GM12801 (cell line): ENCODE results near the gene RARRES1.

Experiments
- TF ChIP-seq, protein P1 (sequence below): IDR thresholded peaks from one replicate; pipeline ENCODE4 v1.5.1; 2011; ENCODE audit warnings: control low read depth; ENCODE audit not compliant: insufficient read length; ENCODE audit errors: extremely low read depth

Gene RARRES1

DNA sequence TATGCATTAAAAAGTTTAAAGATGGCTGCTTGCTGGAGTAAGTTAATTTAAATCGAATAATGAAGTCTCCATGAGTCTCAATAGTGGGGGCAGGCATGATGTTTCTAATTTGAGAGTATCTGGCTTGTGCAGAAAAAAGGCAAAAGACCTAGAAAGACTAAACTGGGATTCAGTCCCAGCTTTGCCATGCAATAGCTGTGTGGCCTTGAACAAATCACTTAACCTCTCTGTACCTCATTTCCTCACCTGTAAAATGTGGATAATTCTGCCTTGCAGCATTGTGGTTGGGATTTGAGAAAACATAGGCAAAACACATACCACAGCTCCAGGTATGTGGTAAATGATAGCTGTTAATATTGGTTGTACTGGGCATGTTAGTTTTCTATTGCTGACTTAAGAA lies 68.4 kb downstream of the RARRES1 start:
- TF ChIP-seq, protein P1, sequence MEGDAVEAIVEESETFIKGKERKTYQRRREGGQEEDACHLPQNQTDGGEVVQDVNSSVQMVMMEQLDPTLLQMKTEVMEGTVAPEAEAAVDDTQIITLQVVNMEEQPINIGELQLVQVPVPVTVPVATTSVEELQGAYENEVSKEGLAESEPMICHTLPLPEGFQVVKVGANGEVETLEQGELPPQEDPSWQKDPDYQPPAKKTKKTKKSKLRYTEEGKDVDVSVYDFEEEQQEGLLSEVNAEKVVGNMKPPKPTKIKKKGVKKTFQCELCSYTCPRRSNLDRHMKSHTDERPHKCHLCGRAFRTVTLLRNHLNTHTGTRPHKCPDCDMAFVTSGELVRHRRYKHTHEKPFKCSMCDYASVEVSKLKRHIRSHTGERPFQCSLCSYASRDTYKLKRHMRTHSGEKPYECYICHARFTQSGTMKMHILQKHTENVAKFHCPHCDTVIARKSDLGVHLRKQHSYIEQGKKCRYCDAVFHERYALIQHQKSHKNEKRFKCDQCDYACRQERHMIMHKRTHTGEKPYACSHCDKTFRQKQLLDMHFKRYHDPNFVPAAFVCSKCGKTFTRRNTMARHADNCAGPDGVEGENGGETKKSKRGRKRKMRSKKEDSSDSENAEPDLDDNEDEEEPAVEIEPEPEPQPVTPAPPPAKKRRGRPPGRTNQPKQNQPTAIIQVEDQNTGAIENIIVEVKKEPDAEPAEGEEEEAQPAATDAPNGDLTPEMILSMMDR: no peak

DNA sequence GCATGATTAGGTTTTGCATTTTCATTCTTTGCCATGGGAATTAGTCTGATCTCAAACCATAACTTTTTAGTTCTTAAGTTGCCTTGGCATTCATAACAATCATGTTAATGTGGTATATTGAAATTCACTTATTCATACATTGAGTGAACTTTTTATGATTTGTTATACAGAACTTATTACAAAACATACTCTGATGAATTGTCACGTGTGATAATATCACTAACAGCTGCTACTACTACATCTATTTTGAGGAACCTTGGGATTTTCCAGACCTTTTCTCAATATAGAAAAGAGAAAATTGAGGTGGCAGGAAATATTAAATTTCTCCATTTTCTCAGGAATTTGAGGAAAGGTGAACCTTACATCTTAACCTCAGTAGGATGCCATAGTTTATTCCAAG lies 69.0 kb downstream of the RARRES1 start:
- TF ChIP-seq, protein P1: no peak

DNA sequence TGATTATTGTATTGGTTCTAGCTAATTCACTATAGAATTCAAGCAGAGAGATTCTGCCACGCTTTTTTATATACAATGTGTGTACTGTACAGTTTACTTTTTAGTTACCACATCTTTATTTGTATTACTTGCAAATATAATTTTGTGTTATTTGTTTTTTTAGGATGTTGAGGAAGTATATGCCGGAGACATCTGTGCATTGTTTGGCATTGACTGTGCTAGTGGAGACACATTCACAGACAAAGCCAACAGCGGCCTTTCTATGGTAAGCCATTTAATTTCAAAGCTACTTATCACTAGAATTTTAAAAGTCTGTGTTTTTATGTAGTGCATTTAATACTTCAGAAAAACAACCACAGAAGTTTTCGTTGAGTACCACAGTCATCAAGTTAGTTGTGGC lies 71.5 kb downstream of the RARRES1 start:
- TF ChIP-seq, protein P1: no peak

DNA sequence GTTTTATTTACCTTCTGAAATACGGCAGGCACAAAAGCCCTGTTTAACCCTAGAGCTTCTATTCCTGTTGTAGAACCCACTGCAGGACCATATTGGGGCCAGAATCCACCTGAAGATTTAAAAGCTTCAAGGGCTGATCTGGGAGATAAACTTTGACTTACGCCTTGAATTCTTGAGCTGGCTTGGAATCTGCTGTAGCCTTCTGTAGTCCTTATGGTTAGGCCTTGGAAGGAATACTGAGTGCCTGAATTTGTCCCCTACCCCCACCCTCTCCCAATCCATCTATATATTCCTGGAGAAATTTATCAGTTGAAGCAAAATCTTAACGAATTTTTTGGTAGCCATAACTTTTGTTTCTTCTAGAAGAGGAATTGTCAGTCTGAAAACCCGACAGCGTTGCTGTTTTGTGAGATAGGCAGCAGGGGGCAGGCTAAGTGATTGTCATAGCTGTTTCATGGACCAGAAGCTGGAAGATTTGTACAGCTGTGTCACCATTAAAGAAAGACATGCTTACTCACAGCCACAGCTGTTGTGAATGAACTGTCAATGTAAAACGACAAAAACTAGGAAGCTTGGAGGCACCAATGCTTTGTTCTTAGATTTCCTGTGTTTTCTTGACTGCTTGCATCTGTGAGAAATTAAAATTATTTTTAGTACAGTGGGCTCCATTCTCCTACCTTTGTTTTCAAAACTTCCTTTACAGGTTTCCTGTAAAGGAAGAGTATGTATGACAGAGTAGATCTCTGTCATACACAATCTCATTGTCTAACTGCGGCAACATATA lies 72.6 kb downstream of the RARRES1 start:
- TF ChIP-seq, protein P1: no peak

DNA sequence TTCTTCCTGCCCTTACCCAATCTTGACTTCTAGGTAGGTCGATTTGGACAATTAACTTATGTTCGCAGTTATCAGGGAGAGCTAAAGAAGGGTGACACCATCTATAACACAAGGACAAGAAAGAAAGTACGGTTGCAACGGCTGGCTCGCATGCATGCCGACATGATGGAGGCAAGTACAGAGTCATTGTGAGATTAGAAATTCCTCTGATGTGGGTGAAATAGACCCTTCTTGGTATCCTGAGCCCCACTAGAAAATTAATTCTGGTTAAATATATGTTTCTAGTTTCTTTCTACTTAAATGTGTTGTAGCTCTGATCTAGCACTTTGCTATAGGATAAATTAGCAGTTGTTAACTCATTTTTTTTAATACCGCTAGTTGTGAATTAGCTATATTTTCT lies 73.4 kb downstream of the RARRES1 start:
- TF ChIP-seq, protein P1: no peak

DNA sequence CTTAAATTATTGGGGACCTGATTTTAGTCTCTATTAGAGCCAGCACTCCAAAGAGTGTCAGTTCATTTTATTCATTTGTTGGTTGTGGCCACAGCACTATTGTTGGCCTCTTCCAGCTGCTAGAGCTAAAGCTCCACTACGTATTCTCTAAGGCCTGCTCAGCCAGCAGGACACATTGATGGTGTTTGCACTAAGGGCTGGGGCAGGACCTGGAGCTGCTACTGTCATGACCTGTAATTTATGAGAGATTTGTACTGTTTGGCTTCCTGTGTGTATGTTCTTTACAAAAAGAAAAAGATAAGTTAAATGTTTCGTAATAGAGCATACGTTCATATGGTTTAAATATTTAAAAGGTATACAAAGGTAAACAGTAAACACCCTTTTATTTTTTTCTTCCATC lies 79.8 kb downstream of the RARRES1 start:
- TF ChIP-seq, protein P1: no peak

DNA sequence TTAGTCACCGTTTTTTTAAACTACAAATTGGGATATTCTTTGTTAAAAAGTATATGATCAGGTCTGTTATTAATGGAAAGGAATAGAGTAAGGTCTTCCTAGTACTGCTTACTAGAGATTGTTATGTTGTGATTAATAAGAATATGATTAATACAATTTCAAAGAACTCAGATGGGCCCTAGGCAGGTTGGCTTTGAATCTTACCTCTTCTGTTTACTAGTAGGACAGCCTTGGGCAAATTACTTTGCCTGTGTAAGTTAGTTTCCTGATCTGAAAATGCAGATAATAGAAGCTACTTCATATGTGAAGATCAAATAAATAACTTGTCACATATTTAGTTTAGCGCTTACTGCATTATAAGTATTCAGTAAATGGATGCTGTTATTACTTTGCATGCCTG lies 81.1 kb downstream of the RARRES1 start:
- TF ChIP-seq, protein P1: no peak
